Suppressor macrophage (primary cell): Measurements from ENCODE around the gene SUSD5.

Source experiments
- DNase-seq, 4 experiments: peaks; one replicate each; pipeline ENCODE4 v3.0.0-alpha.2; 2020 to 2022

Gene SUSD5

GRCh38 chr3:33152363-33153360 is 65.9 kb downstream of the SUSD5 start:
- no peak for DNase-seq

GRCh38 chr3:33149342-33149741 is 69.3 kb downstream of the SUSD5 start:
- DNase-seq = peak; percentile 52 to 82 (median 71)

GRCh38 chr3:33146791-33147445 is 71.7 kb downstream of the SUSD5 start:
- no peak for DNase-seq

- DNase-seq = no peak
Measured at GRCh38 chr3:33145901-33146580, 72.6 kb downstream of the SUSD5 start.

GRCh38 chr3:33145221-33145900 is 73.2 kb downstream of the SUSD5 start:
- DNase-seq = peak in 1 of 4 experiments; percentile 27

GRCh38 chr3:33144433-33144832 is 74.2 kb downstream of the SUSD5 start:
- DNase-seq = no peak

GRCh38 chr3:33141006-33141405 is 77.6 kb downstream of the SUSD5 start:
- DNase-seq = no peak

- no peak for DNase-seq
Measured at GRCh38 chr3:33139996-33140395, 78.6 kb downstream of the SUSD5 start.

- DNase-seq = peak in 1 of 4 experiments; percentile 10
Measured at GRCh38 chr3:33139006-33139623, 79.5 kb downstream of the SUSD5 start.

- DNase-seq = no peak
Measured at GRCh38 chr3:33137691-33138090, 80.9 kb downstream of the SUSD5 start.

GRCh38 chr3:33134026-33134625 is 84.5 kb downstream of the SUSD5 start:
- DNase-seq = peak in 2 of 4 experiments; percentile 42 to 64

- DNase-seq = no peak
Measured at GRCh38 chr3:33132019-33132360, 86.6 kb downstream of the SUSD5 start.

GRCh38 chr3:33131331-33132018 is 87.1 kb downstream of the SUSD5 start:
- DNase-seq = peak; percentile 68 to 73 (median 72)

GRCh38 chr3:33130144-33130543 is 88.5 kb downstream of the SUSD5 start:
- DNase-seq = no peak

GRCh38 chr3:33128706-33129105 is 89.9 kb downstream of the SUSD5 start:
- DNase-seq = no peak

- DNase-seq = no peak
Measured at GRCh38 chr3:33125840-33126239, 92.8 kb downstream of the SUSD5 start.

- no peak for DNase-seq
Measured at GRCh38 chr3:33124638-33125037, 94.0 kb downstream of the SUSD5 start.

- no peak for DNase-seq
Measured at GRCh38 chr3:33122991-33123390, 95.6 kb downstream of the SUSD5 start.

GRCh38 chr3:33119891-33120290 is 98.7 kb downstream of the SUSD5 start:
- no peak for DNase-seq

- no peak for DNase-seq
Measured at GRCh38 chr3:33117461-33117860, 101.1 kb downstream of the SUSD5 start.
